AG10803 (cell line): ENCODE data around the gene PROCA1.
"Not testable (repeated sequence)": the region's sequence is repeated elsewhere in the genome, so short reads cannot be mapped to it uniquely, and the experiment has no call there.

ENCODE experiments used
- DNase-seq: peaks from one replicate; pipeline ENCODE4 v3.0.0; 2010; ENCODE audit warnings: low read depth
- H3K4me3 ChIP-seq: 2 replicates; pipeline ENCODE4 v1.5.1; 2011; ENCODE audit warnings: mild to moderate bottlenecking, low read length, control low read depth
- TF ChIP-seq, protein P1 (sequence below): conservative IDR thresholded peaks from 2 replicates; pipeline ENCODE4 v1.5.1; 2011; ENCODE audit warnings: mild to moderate bottlenecking, low read length, control low read depth, inconsistent platforms

Gene PROCA1

DNA sequence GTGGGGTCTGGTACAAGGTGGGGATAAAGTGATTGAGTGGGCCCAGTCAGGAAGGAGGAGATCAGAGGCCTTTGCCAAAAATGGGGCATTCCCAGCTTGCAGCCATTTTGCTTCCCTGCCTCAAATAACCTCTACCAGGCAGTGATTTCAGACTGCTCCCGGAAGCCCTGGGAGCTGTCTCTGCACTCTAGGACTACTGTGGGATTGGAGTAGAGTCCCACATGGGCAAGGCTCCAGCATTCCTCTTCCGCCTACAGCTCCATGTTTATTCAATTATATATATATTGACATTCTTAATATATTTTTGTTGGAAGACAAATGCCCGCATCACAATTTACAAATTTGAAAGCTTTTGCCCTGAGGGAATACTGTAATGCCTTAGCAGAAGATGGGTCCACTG is 36.2 kb downstream of the PROCA1 start:
- H3K4me3 ChIP-seq = no peak overlapping the region
- TF ChIP-seq, protein P1, sequence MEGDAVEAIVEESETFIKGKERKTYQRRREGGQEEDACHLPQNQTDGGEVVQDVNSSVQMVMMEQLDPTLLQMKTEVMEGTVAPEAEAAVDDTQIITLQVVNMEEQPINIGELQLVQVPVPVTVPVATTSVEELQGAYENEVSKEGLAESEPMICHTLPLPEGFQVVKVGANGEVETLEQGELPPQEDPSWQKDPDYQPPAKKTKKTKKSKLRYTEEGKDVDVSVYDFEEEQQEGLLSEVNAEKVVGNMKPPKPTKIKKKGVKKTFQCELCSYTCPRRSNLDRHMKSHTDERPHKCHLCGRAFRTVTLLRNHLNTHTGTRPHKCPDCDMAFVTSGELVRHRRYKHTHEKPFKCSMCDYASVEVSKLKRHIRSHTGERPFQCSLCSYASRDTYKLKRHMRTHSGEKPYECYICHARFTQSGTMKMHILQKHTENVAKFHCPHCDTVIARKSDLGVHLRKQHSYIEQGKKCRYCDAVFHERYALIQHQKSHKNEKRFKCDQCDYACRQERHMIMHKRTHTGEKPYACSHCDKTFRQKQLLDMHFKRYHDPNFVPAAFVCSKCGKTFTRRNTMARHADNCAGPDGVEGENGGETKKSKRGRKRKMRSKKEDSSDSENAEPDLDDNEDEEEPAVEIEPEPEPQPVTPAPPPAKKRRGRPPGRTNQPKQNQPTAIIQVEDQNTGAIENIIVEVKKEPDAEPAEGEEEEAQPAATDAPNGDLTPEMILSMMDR = no peak
- DNase-seq = peak; percentile 25

DNA sequence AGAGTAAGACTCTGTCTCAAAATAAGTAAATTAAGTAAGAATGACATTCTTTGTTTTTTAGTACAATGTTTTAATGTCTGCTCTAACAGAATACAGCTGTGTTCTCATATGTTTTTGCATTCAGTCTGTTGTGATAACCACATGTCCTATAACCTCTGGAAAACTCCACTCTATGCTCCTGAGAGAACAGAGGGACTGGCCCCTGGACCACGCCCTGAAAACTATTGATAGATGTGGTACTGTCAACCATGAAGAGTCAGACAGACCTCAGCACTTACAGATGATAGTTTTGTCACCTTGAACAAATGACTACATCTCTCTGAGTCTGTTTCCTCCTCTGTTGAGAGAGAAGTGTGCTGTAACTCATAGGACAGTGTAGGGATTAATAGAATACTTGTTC is 41.8 kb downstream of the PROCA1 start:
- H3K4me3 ChIP-seq = no peak overlapping the region
- TF ChIP-seq, protein P1 = no peak
- no peak for DNase-seq

DNA sequence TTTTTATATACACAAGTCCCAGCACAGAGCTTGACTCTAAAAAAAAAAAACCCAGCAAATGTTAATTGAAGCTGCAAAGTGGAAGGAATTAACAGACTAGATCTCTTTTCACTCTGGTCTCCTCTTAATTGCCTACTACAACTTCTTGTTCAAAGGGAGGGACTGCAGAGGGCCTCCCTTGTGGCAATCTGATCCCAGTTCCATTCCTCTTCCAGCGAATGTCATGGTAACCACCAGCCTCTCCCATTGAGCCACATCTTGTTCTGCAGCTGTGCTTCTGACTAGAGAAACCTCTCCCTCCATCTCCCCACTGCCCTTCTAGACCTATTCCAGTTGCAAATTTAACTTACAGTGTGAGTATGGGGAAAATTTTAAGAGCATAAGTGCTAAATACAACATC is 43.8 kb downstream of the PROCA1 start:
- DNase-seq = no peak
- no peak overlapping the region for H3K4me3 ChIP-seq
- TF ChIP-seq, protein P1 = no peak

DNA sequence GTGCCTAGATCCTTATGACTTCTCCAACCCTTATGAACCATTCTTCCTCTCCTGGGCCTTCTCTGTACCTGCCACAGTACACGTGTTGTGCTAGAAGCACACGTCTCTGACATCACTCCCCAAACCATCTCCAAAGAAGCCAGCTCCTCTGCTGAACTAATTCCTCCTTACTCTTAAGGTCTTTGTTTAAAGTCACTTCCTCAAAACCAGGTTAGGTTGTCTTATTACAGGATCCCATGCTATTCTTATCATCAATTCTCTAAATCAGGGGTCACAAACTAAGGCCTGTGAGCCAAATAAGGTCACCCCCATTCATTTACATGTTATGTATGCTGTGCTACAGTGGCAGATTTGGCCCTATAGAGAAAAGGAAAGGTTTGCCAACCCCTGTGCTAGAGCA is 45.7 kb downstream of the PROCA1 start:
- no peak for DNase-seq
- H3K4me3 ChIP-seq = no peak overlapping the region
- TF ChIP-seq, protein P1 = no peak

DNA sequence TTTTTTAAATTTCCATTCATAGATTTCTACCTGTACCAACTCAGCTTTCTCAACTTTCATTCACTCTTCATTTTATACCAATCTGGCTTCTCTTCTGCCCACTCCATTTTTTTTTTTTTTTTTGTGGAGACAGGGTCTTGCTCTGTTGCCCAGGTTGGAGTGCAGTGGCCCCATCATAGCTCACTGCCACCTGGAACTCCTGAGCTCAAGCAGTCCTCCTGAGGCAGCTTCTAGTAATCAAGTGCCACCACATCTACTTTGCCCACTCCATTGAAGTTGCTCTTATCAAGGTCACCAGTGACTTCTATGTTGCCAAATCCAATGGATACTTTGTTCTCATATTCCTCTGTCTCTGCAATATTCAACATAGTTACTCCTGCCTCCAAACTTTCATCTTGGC is 48.0 kb downstream of the PROCA1 start:
- peak overlapping the region; percentile 98; the same call in 1 of the 2 replicates for H3K4me3 ChIP-seq
- TF ChIP-seq, protein P1 = no peak
- no peak for DNase-seq

DNA sequence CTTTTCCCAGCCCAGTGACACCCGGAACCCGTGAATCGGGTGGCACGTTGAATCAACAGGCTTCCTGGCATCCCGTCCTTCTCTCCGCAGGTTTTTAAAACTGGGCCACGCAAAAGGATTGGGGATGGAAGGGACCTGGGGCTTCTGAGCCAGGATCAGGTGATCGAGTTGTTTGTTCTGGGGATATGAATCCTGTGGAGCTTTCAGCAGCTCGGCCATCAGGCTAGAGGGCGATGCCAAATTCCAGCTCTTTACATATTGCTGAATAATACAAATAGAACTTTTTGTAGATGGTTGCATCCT is 49.2 kb downstream of the PROCA1 start:
- peak overlapping the region; percentile 98 for H3K4me3 ChIP-seq
- TF ChIP-seq, protein P1 = no peak
- DNase-seq = no peak

DNA sequence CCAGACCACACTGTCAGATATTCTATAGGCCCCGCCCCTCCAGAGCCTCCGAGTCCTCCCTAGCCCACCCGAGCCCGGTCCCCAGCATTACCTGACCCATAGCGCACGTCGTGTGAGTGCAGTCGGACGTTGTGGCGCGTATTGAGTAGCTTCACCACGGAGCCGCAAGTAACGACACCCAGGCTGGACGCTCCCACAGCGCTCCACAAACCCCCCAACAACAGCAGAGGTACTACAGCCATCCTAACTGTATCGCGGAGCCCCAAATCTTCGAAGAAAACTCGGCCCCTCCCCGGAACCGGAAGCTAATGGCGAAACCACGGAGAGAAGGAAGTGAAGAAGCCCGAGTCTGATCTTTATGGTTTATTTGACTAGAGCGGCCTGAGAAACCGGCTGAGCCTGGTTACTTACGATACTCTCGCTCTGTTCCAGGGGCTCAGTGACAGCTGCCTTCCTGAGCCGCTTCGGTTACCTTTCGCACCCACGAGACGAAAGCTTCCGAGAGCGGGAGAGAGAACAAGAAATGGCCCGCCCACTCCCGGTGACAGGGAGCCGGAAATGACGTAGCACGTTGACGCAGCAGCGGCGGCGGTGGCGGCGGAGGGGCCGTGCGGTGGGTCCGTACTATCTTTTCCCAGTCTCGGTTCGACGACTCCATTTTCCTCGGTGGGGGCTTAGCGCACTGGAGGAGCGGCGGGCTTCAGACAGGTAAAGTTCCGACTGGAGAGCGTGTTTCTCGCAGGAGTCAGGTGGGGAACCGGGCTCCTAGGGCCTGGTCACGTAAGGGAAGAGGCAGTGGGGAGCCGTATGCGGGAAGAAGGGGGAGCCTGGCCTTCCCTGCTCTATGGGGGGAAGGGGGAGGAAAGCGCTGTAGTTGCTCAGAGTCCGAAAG is 49.8 kb downstream of the PROCA1 start, which contains the start of the genes SDF2 and SUPT6H:
Gene SDF2 (minus strand): TSS at position 272 of the 892 bp plus-strand sequence. CDS start 30 bp downstream, at position 242.
Gene SUPT6H (plus strand): TSS at position 571 of the 892 bp plus-strand sequence. CDS start 11,197 bp downstream, outside the sequence.
- peak within 1 kb of the TSS; percentile 98 for H3K4me3 ChIP-seq
- TF ChIP-seq, protein P1 = no peak
- peak; percentile 76 for DNase-seq

DNA sequence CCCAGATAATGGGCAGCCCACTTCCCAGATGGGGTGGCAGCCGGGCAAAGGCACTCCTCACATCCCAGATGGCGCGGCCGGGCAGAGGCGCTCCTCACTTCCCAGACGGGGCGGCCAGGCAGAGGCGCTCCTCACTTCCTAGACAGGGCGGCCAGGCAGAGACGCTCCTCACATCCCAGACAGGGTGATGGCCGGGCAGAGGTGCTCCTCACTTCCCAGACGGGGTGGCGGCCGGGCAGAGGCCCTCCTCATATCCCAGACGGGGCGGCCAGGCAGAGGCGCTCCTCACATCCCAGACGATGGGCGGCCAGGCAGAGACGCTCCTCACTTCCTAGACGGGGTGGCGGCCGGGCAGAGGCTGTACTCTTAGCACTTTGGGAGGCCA is 52.2 kb downstream of the PROCA1 start:
- not testable (repeated sequence) for DNase-seq, H3K4me3 ChIP-seq

DNA sequence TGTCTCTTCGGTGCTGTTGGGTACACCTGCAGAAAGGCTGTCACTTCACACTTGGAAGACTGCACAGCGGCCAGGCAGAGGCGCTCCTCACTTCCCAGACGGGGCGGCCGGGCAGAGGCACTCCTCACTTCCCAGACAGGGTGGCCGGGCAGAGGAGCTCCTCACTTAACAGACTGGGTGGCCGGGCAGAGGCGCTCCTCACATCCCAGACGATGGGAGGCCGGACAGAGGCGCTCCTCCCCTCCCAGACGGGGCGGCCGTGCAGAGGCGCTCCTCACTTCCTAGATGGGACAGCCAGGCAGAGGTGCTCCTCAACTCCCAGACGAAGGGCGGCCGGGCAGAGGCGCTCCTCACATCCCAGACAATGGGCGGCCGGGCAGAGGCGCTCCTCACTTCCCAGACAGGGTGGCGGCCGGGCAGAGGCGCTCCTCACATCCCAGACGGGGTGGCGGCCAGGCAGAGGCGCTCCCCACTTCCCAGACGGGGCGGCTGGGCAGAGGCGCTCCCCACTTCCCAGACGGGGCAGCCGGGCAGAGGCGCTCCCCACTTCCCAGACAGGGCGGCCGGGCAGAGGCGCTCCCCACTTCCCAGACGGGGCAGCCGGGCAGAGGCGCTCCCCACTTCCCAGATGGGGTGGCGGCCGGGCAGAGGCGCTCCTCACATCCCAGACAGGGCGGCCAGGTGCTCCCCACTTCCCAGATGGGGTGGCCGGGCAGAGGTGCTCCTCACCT is 52.8 kb downstream of the PROCA1 start:
- H3K4me3 ChIP-seq, DNase-seq: not testable (repeated sequence)

DNA sequence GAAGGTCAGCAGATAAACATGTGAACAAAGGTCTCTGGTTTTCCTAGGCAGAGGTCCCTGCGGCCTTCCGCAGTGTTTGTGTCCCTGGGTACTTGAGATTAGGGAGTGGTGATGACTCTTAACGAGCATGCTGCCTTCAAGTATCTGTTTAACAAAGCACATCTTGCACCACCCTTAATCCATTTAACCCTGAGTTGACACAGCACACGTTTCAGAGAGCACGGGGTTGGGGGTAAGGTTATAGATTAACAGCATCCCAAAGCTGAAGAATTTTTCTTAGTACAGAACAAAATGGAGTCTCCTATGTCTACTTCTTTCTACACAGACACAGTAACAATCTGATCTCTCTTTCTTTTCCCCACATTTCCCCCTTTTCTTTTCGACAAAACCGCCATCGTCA is 53.3 kb downstream of the PROCA1 start:
- not testable (repeated sequence) for DNase-seq, H3K4me3 ChIP-seq
